SK-N-SH (cell line): ENCODE results near the gene DIS3L2. TPM values are rescaled to one million over a fixed set of nuclear protein-coding genes. Genes with fewer than 3 reads are reported as not detected.

ENCODE experiments used
- CTCF ChIA-PET: fragments of 300-600, 350-600 bp; formaldehyde crosslinking; extraction: SDS; loops from one replicate; lab custom pipeline; 2021; lab: Yijun Ruan, JAX
- POLR2A ChIA-PET: fragments of 350-600 bp; sonication (Branson Sonifier 250); formaldehyde crosslinking; extraction: SDS; loops from one replicate; lab custom pipeline; 2020; ENCODE audit warnings: antibody characterized with exemption, inconsistent platforms; lab: Yijun Ruan, JAX
- DNase-seq: peaks from one replicate; pipeline ENCODE4 v3.0.0; 2012
- H2AFZ ChIP-seq: fragments of 200-600 bp; sonication (generic); 2 replicates; pipeline ENCODE4 v1.8.1; 2016; ENCODE audit warnings: antibody characterized with exemption, mild to moderate bottlenecking, low read depth
- H3F3A ChIP-seq: fragments of 200-600 bp; sonication (generic); replicated peaks from 2 replicates; pipeline ENCODE3; 2016; ENCODE audit warnings: antibody characterized with exemption, mild to moderate bottlenecking; ENCODE audit not compliant: insufficient read depth
- H3K27ac ChIP-seq, 2 experiments: fragments of 200-500 bp in 1 of 2; fragments of 200-600 bp in 1 of 2; sonication (Bioruptor generic) in 1 of 2; sonication (generic), shearing (Covaris generic) in 1 of 2; 2 replicates each; pipeline versions ENCODE4 v1.5.1 to v1.6.1; 2014 to 2016; ENCODE audit warnings: low read depth in 2 of 2, inconsistent platforms in 1 of 2, low read length in 1 of 2, mild to moderate bottlenecking in 1 of 2, mixed read lengths in 1 of 2
- H3K27me3 ChIP-seq: fragments of 200-600 bp; sonication (generic), shearing (Covaris generic); 2 replicates; pipeline ENCODE4 v1.6.1; 2016; ENCODE audit warnings: mixed run types; ENCODE audit not compliant: insufficient read depth
- H3K36me3 ChIP-seq, 2 experiments: fragments of 200-500 bp in 1 of 2; fragments of 200-600 bp in 1 of 2; sonication (Bioruptor generic) in 1 of 2; sonication (generic) in 1 of 2; replicated peaks in 1 of 2; 2 replicates each; pipeline versions ENCODE3 to v1.5.1; 2014 to 2016; ENCODE audit warnings: low read length in 1 of 2, mild to moderate bottlenecking in 1 of 2; ENCODE audit not compliant: insufficient read depth in 2 of 2, control insufficient read depth in 1 of 2
- H3K4me1 ChIP-seq, 2 experiments: fragments of 200-500 bp in 1 of 2; fragments of 200-600 bp in 1 of 2; sonication (Bioruptor generic) in 1 of 2; sonication (generic), shearing (Covaris generic) in 1 of 2; 2 replicates each; pipeline versions ENCODE4 v1.5.1 to v1.6.1; 2014 to 2016; ENCODE audit warnings: low read depth in 1 of 2, low read length in 1 of 2, mixed run types in 1 of 2; ENCODE audit not compliant: insufficient read depth in 2 of 2, control insufficient read depth in 1 of 2
- H3K4me2 ChIP-seq: fragments of 200-600 bp; sonication (generic), shearing (Covaris generic); 2 replicates; pipeline ENCODE4 v1.6.1; 2017; ENCODE audit warnings: mixed run types
- H3K4me3 ChIP-seq, 2 experiments: fragments of 200-500 bp in 1 of 2; fragments of 200-600 bp in 1 of 2; sonication (Bioruptor generic) in 1 of 2; sonication (generic), shearing (Covaris generic) in 1 of 2; 2 replicates each; pipeline versions ENCODE4 v1.5.1 to v1.8.1; 2014 to 2016; ENCODE audit warnings: low read depth in 2 of 2, inconsistent platforms in 1 of 2, low read length in 1 of 2, mild to moderate bottlenecking in 1 of 2, mixed read lengths in 1 of 2, moderate library complexity in 1 of 2
- H3K79me2 ChIP-seq: fragments of 200-600 bp; sonication (generic); 2 replicates; pipeline ENCODE4 v1.8.1; 2017; ENCODE audit warnings: mild to moderate bottlenecking; ENCODE audit not compliant: insufficient read depth
- H3K9ac ChIP-seq: fragments of 200-600 bp; sonication (generic); 2 replicates; pipeline ENCODE4 v1.6.1; 2017; ENCODE audit warnings: mixed run types
- H3K9me2 ChIP-seq: fragments of 200-600 bp; sonication (generic); 2 replicates; pipeline ENCODE4 v1.6.1; 2017; ENCODE audit warnings: mixed run types
- H3K9me3 ChIP-seq: fragments of 200-600 bp; sonication (generic); 2 replicates; pipeline ENCODE4 v1.6.1; 2017; ENCODE audit warnings: mixed run types, mild to moderate bottlenecking, moderate library complexity
- H4K20me1 ChIP-seq: fragments of 200-600 bp; sonication (generic); 2 replicates; pipeline ENCODE4 v1.6.1; 2017; ENCODE audit warnings: mild to moderate bottlenecking, mixed run types; ENCODE audit not compliant: insufficient read depth
- CTCF ChIP-seq: fragments of 200-600 bp; sonication (generic); IDR thresholded peaks from 2 replicates; pipeline ENCODE4 v1.6.1; 2017; ENCODE audit warnings: antibody characterized with exemption, mild to moderate bottlenecking, moderate library complexity
- EP300 ChIP-seq, 2 experiments: IDR thresholded peaks; 2 replicates each; pipeline versions ENCODE4 v1.4.0 to v1.6.1; 2012; ENCODE audit warnings: borderline replicate concordance in 1 of 2, low read depth in 1 of 2, low read length in 1 of 2
- FOSL2 ChIP-seq: IDR thresholded peaks from 2 replicates; pipeline ENCODE4 v1.4.0; 2012; ENCODE audit warnings: low read depth, mild to moderate bottlenecking, moderate library complexity, borderline replicate concordance
- GATA2 ChIP-seq: sonication (generic); formaldehyde crosslinking; IDR thresholded peaks from 2 replicates; pipeline ENCODE4 v1.5.0; 2020; ENCODE audit warnings: mild to moderate bottlenecking, missing genetic modification reagents
- MAX ChIP-seq: IDR thresholded peaks from 2 replicates; pipeline ENCODE4 v1.4.0; 2012; ENCODE audit warnings: low read depth
- MEF2A ChIP-seq: IDR thresholded peaks from 2 replicates; pipeline ENCODE4 v1.4.0; 2012; ENCODE audit warnings: low read depth, borderline replicate concordance
- MXI1 ChIP-seq: IDR thresholded peaks from 2 replicates; pipeline ENCODE4 v1.6.1; 2012; ENCODE audit warnings: mild to moderate bottlenecking, low read depth, low read length, improper control_type of control experiment
- NFIC ChIP-seq: IDR thresholded peaks from 2 replicates; pipeline ENCODE4 v1.4.0; 2012; ENCODE audit warnings: borderline replicate concordance
- NRF1 ChIP-seq: IDR thresholded peaks from 2 replicates; pipeline ENCODE4 v1.6.1; 2012; ENCODE audit warnings: low read depth, mild to moderate bottlenecking, low read length
- PBX3 ChIP-seq: IDR thresholded peaks from 2 replicates; pipeline ENCODE4; 2012
- POLR2AphosphoS5 ChIP-seq: IDR thresholded peaks from 2 replicates; pipeline ENCODE4 v1.6.1; 2012; ENCODE audit warnings: low read depth, low read length
- RAD21 ChIP-seq: IDR thresholded peaks from 2 replicates; pipeline ENCODE4 v1.6.1; 2012; ENCODE audit warnings: mild to moderate bottlenecking, low read length
- REST ChIP-seq: IDR thresholded peaks from 2 replicates; pipeline ENCODE4 v1.6.1; 2012; ENCODE audit warnings: mild to moderate bottlenecking, low read depth, low read length, moderate library complexity
- RFX5 ChIP-seq: IDR thresholded peaks from 2 replicates; pipeline ENCODE4 v1.6.1; 2012; ENCODE audit warnings: mild to moderate bottlenecking, improper control_type of control experiment, low read length
- RXRA ChIP-seq: IDR thresholded peaks from 2 replicates; pipeline ENCODE4 v1.4.0; 2012; ENCODE audit warnings: low read depth, mild to moderate bottlenecking, borderline replicate concordance
- TAF1 ChIP-seq: IDR thresholded peaks from 2 replicates; pipeline ENCODE4 v1.6.1; 2012; ENCODE audit warnings: low read depth, mild to moderate bottlenecking, low read length, moderate library complexity, borderline replicate concordance
- TCF12 ChIP-seq: IDR thresholded peaks from 2 replicates; pipeline ENCODE4 v1.4.0; 2012
- TEAD4 ChIP-seq: IDR thresholded peaks from 2 replicates; pipeline ENCODE4 v1.4.0; 2012; ENCODE audit warnings: mild to moderate bottlenecking, borderline replicate concordance; ENCODE audit not compliant: insufficient read depth
- ZBTB33 ChIP-seq: IDR thresholded peaks from 2 replicates; pipeline ENCODE4 v1.4.0; 2012; ENCODE audit warnings: low read depth, borderline replicate concordance
- WGBS: methylation state at CpG from one replicate; pipeline ENCODE4 v1.1.6; 2017; ENCODE audit warnings: low lambda C conversion rate; 5-methylcytosine and 5-hydroxymethylcytosine counted together
- polyA plus RNA-seq, 3 experiments: library from polyadenylated mRNA; depleted of rRNA; stranded (reverse); fragments of >200 nt; gene quantifications; 2 replicates each; pipeline ENCODE4 v1.2.3, GENCODE V29; 2012

Gene DIS3L2
- polyA plus RNA-seq, 1 of the 3 experiments (the other 2 are of a cell fraction), result 17.9 TPM

GRCh38 chr2:232361646-232362045, 400.1 kb downstream of the DIS3L2 start:
- H3F3A ChIP-seq, result no peaks in the 10 kb centered on the region
- no peaks in the 10 kb centered on the region for H3K79me2 ChIP-seq
- CTCF ChIA-PET, result no interaction called here
- no peak overlapping the region for H3K4me3 ChIP-seq
- TF ChIP-seq NRF1 (no peak), EP300 (IDR thresholded peaks at IDR 0.05; ENCODE audit: borderline replicate concordance in 1 of 2, low read depth in 1 of 2, low read length in 1 of 2) (no peak), TEAD4 (no peak), RAD21 (no peak), GATA2 (CRISPR knock-in tag) (no peak), TAF1 (no peak), RXRA (no peak), MEF2A (no peak), REST (no peak), POLR2AphosphoS5 (no peak), MAX (no peak), MXI1 (no peak), NFIC (no peak), FOSL2 (no peak), CTCF (no peak), RFX5 (no peak), TCF12 (no peak), PBX3 (no peak), ZBTB33 (no peak)
- TF ChIP-seq, all 33 proteins: peak for 0
- no peak for DNase-seq
- no peaks in the 10 kb centered on the region for H4K20me1 ChIP-seq
- H3K9me3 ChIP-seq, result no peaks in the 10 kb centered on the region
- H2AFZ ChIP-seq, result no peak overlapping the region
- POLR2A ChIA-PET, result no interaction called here
- H3K27ac ChIP-seq, result no peak overlapping the region
- no peaks in the 10 kb centered on the region; a peak in 1 of 4 replicates for H3K4me1 ChIP-seq
- no peaks in the 10 kb centered on the region for H3K36me3 ChIP-seq
- H3K27me3 ChIP-seq, result no peaks in the 10 kb centered on the region
- H3K9ac ChIP-seq, result no peak overlapping the region
- 70% methylated on average over 5 of the region's 5 CpGs for WGBS
- H3K4me2 ChIP-seq, result no peak overlapping the region
- H3K9me2 ChIP-seq, result no peaks in the 10 kb centered on the region
